ENCODE measurements around the gene ARRDC5.

The ARRDC5 gene

GRCh38 chr19:4867534-4868285 is 35.0 kb downstream of the ARRDC5 start, which contains the start of gene PLIN3 (continued):
- TF ChIP-seq PRDM10 (tag by site-specific recombination; IDR thresholded peaks at IDR 0.05) (no peak), SETDB1 (IDR thresholded peaks at IDR 0.05; ENCODE audit: insufficient read length, low read length) (no peak), ZFP41 (tag by site-specific recombination; IDR thresholded peaks at IDR 0.05; ENCODE audit: borderline replicate concordance) (no peak), ZBTB48 (tag by site-specific recombination; IDR thresholded peaks at IDR 0.05) (peak; percentile 32; the same call in 1 of the 2 replicates), ZNF513 (tag by site-specific recombination; IDR thresholded peaks at IDR 0.05) (no peak), ZNF658 (tag by site-specific recombination; IDR thresholded peaks at IDR 0.05) (no peak), YY2 (tag by site-specific recombination; IDR thresholded peaks at IDR 0.05) (no peak), ZFP3 (tag by site-specific recombination; IDR thresholded peaks at IDR 0.05; ENCODE audit: low read depth) (no peak), ZNF266 (tag by site-specific recombination; IDR thresholded peaks at IDR 0.05; ENCODE audit: low read depth) (0 out of 2 replicates have a peak, but pooled peaks have one; percentile 20), ZNF132 (tag by site-specific recombination; IDR thresholded peaks at IDR 0.05; ENCODE audit: borderline replicate concordance) (no peak), ZSCAN4 (tag by site-specific recombination; IDR thresholded peaks at IDR 0.05) (peak; percentile 93), OSR2 (tag by site-specific recombination; IDR thresholded peaks at IDR 0.05) (no peak), ZNF580 (tag by site-specific recombination; IDR thresholded peaks at IDR 0.05) (peak; percentile 81), INSM2 (tag by site-specific recombination; IDR thresholded peaks at IDR 0.05) (0 out of 2 replicates have a peak, but pooled peaks have one; percentile 12), ZNF404 (tag by site-specific recombination; IDR thresholded peaks at IDR 0.05) (no peak), ZNF843 (tag by site-specific recombination; IDR thresholded peaks at IDR 0.05) (peak; percentile 14; the same call in 1 of the 2 replicates), HOXC10 (CRISPR knock-in tag; IDR thresholded peaks at IDR 0.05) (no peak), ZNF223 (tag by site-specific recombination; IDR thresholded peaks at IDR 0.05) (no peak), ZNF280C (tag by site-specific recombination; IDR thresholded peaks at IDR 0.05) (no peak), ZNF610 (tag by site-specific recombination; IDR thresholded peaks at IDR 0.05; ENCODE audit: borderline replicate concordance) (no peak), ZNF248 (tag by site-specific recombination; IDR thresholded peaks at IDR 0.05) (no peak), ZBTB44 (tag by site-specific recombination; IDR thresholded peaks at IDR 0.05) (no peak), ZBTB11 (tag by site-specific recombination; conservative IDR thresholded peaks at IDR 0.05; ENCODE audit: low read depth) (no peak)

Measured in HEK293 (cell line).